MCF 10A (cell line): ENCODE results near the gene ASB6. TPM values are rescaled to one million over a fixed set of nuclear protein-coding genes. Genes with fewer than 3 reads are reported as not detected.
A peak's percentile ranks its signal among the peaks of the same experiment; 100 is the strongest.

Experiments used
- BruUV-seq: library from RNA; stranded (reverse); fragments of 400-500 nt; replicated peaks from 2 replicates; lab custom pipeline; 2021; lab: Mats Ljungman, UMichigan
- CTCF ChIA-PET: fragments of 300-600 bp; sonication (Branson Sonifier 250); formaldehyde crosslinking; extraction: SDS; loops from one replicate; lab custom pipeline; 2021; ENCODE audit warnings: antibody characterized with exemption, inconsistent platforms; lab: Yijun Ruan, JAX
- POLR2A ChIA-PET: fragments of 300-600, 350-650 bp; sonication (Branson Sonifier 250); formaldehyde crosslinking; extraction: SDS; loops from one replicate; lab custom pipeline; 2020; ENCODE audit warnings: antibody characterized with exemption, inconsistent platforms; lab: Yijun Ruan, JAX
- DNase-seq: peaks from one replicate; pipeline ENCODE4 v3.0.0-alpha.2; 2018; ENCODE audit not compliant: unreplicated experiment
- H3K27ac Mint-ChIP-seq: one replicate; pipeline ENCODE4 v1.8.0; 2022; ENCODE audit warnings: mild to moderate bottlenecking, low read depth, mixed read lengths; ENCODE audit not compliant: unreplicated experiment
- H3K27me3 Mint-ChIP-seq: one replicate; pipeline ENCODE4 v1.8.0; 2022; ENCODE audit warnings: mixed read lengths; ENCODE audit not compliant: insufficient read depth, unreplicated experiment
- H3K36me3 Mint-ChIP-seq: one replicate; pipeline ENCODE4 v1.8.0; 2022; ENCODE audit warnings: mild to moderate bottlenecking, moderate library complexity, mixed read lengths; ENCODE audit not compliant: insufficient read depth, unreplicated experiment
- H3K4me1 Mint-ChIP-seq: one replicate; pipeline ENCODE4 v1.8.0; 2022; ENCODE audit warnings: mixed read lengths; ENCODE audit not compliant: insufficient read depth, unreplicated experiment
- H3K4me3 Mint-ChIP-seq: one replicate; pipeline ENCODE4 v1.8.0; 2022; ENCODE audit warnings: mild to moderate bottlenecking, moderate library complexity, mixed read lengths; ENCODE audit not compliant: unreplicated experiment
- H3K9me3 Mint-ChIP-seq: one replicate; pipeline ENCODE4 v1.8.0; 2022; ENCODE audit warnings: mixed read lengths; ENCODE audit not compliant: unreplicated experiment
- intact Hi-C: fragments of 100-400 bp; cut with micrococcal nuclease; formaldehyde crosslinking; loops from 2 replicates; pipeline ENCODE4 v1.14.1; 2022
- total RNA-seq: library from RNA; stranded (reverse); gene quantifications from 2 replicates; pipeline ENCODE4 v1.2.3, GENCODE V29; 2022
- TF ChIP-seq, protein P1 (sequence below): fragments of 200-600 bp; IDR thresholded peaks from one replicate; pipeline ENCODE4 v1.8.0; 2022; ENCODE audit warnings: antibody characterized with exemption, mild to moderate bottlenecking; ENCODE audit not compliant: unreplicated experiment

ASB6 gene
- total RNA-seq, 1 experiment from 2014 or later, result 14.4 TPM

GRCh38 chr9:129627556-129628440, 14.2 kb downstream of the ASB6 start:
- H3K36me3 Mint-ChIP-seq, result peaks cover 16% of the 10 kb centered on the region
- no peaks in the 10 kb centered on the region for H3K27me3 Mint-ChIP-seq
- no peak for DNase-seq
- no peaks in the 10 kb centered on the region for H3K9me3 Mint-ChIP-seq
- POLR2A ChIA-PET, result interaction anchor here (0.6 to 7.2 kb wide), 9 partner anchors 12 to 502 kb away, joined by 3 to 55 read pairs (median 5); partner anchors contain the start of genes ASB6 and PTGES
- H3K27ac Mint-ChIP-seq, result peak overlapping the region; percentile 72
- BruUV-seq, result no TSS peak
- peak overlapping the region; percentile 92 for H3K4me3 Mint-ChIP-seq
- peaks cover 42% of the 10 kb centered on the region for H3K4me1 Mint-ChIP-seq
- CTCF ChIA-PET, result interaction anchor here (0.6 to 5.0 kb wide), 4 partner anchors 12 to 489 kb away, joined by 3 to 23 read pairs (median 4); no protein-coding TSS in a partner anchor
- TF ChIP-seq, protein P1, sequence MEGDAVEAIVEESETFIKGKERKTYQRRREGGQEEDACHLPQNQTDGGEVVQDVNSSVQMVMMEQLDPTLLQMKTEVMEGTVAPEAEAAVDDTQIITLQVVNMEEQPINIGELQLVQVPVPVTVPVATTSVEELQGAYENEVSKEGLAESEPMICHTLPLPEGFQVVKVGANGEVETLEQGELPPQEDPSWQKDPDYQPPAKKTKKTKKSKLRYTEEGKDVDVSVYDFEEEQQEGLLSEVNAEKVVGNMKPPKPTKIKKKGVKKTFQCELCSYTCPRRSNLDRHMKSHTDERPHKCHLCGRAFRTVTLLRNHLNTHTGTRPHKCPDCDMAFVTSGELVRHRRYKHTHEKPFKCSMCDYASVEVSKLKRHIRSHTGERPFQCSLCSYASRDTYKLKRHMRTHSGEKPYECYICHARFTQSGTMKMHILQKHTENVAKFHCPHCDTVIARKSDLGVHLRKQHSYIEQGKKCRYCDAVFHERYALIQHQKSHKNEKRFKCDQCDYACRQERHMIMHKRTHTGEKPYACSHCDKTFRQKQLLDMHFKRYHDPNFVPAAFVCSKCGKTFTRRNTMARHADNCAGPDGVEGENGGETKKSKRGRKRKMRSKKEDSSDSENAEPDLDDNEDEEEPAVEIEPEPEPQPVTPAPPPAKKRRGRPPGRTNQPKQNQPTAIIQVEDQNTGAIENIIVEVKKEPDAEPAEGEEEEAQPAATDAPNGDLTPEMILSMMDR, result no peak
- intact Hi-C loops, result loop anchor here (10.0 kb wide), 1 partner anchor 1073 kb away; the partner anchor contains the start of gene SPTAN1

GRCh38 chr9:129626625-129627284, 15.2 kb downstream of the ASB6 start:
- TF ChIP-seq, protein P1, result no peak
- no peaks in the 10 kb centered on the region for H3K9me3 Mint-ChIP-seq
- peaks cover 39% of the 10 kb centered on the region for H3K4me1 Mint-ChIP-seq
- peak; percentile 12 for DNase-seq
- CTCF ChIA-PET, result interaction anchor here (0.9 to 4.9 kb wide), 4 partner anchors 164 to 488 kb away, joined by 3 to 54 read pairs (median 16); no protein-coding TSS in a partner anchor
- intact Hi-C loops, result loop anchor here (10.0 kb wide), 1 partner anchor 1072 kb away; the partner anchor contains the start of gene SPTAN1
- no peaks in the 10 kb centered on the region for H3K27me3 Mint-ChIP-seq
- H3K4me3 Mint-ChIP-seq, result peak overlapping the region; percentile 92
- peak overlapping the region; percentile 72 for H3K27ac Mint-ChIP-seq
- no TSS peak for BruUV-seq
- POLR2A ChIA-PET, result interaction anchor here (0.7 to 7.2 kb wide), 15 partner anchors 8 to 1761 kb away, joined by 3 to 65 read pairs (median 7); partner anchors contain the start of genes ASB6, IER5L and PTGES
- peaks cover 10% of the 10 kb centered on the region for H3K36me3 Mint-ChIP-seq

DNA sequence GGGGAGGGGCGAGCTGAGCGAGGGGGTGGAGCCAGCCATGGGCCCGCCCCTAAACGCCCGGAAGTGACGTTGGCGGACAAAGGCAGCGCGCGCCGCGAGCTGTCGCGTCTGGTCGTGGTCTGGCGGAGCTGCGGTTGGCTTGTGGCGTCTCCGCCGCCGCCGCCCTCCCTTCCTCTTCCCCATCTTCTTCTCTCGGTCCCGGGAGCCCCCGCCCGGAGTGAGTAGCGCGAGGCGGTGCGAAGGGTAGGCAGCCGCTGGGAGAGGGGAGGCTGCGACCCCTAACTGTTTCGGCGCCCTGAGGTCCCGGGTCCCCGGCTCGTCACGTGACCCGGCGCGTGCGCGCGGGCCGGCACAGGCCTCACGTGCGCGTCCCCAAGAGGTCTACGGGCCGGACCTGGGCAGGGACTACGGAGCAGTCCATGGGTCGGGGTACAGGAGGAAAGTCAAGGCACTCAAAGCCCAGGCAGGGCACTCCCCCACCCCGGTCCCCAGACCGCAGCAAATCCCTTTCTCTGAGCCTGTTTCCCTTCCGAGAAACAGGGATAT, 15.8 kb downstream of the ASB6 start, which contains the start of gene NTMT1:
TSS of gene NTMT1 (plus strand) at position 85 of the 546 bp plus-strand sequence. CDS start 6,541 bp downstream, outside the sequence.
- TSS peak; percentile 52 for BruUV-seq
- H3K9me3 Mint-ChIP-seq, result no peaks in the 10 kb centered on the region
- TF ChIP-seq, protein P1, result no peak
- peaks cover 33% of the 10 kb centered on the region for H3K4me1 Mint-ChIP-seq
- intact Hi-C loops, result loop anchor here (10.0 kb wide), 1 partner anchor 1071 kb away; the partner anchor contains the start of gene SPTAN1
- peak; percentile 82 for DNase-seq
- CTCF ChIA-PET, result interaction anchor here (0.6 to 7.7 kb wide), 5 partner anchors 13 to 963 kb away, joined by 6 to 96 read pairs (median 30); no protein-coding TSS in a partner anchor
- peak within 1 kb of the TSS; percentile 72 for H3K27ac Mint-ChIP-seq
- peaks cover 10% of the 10 kb centered on the region for H3K36me3 Mint-ChIP-seq
- POLR2A ChIA-PET, result interaction anchor here (0.7 to 7.2 kb wide), 18 partner anchors 9 to 1761 kb away, joined by 3 to 65 read pairs (median 6); partner anchors contain the start of genes ASB6, IER5L, PTGES and PTPA
- no peaks in the 10 kb centered on the region for H3K27me3 Mint-ChIP-seq
- H3K4me3 Mint-ChIP-seq, result peak within 1 kb of the TSS; percentile 92
